ENCODE data around the gene SDF2. TPM values are rescaled to one million over a fixed set of nuclear protein-coding genes. Genes with fewer than 3 reads are reported as not detected.

SDF2 gene
- total RNA-seq, 1 experiment from 2014 or later: 72.1 TPM

DNA sequence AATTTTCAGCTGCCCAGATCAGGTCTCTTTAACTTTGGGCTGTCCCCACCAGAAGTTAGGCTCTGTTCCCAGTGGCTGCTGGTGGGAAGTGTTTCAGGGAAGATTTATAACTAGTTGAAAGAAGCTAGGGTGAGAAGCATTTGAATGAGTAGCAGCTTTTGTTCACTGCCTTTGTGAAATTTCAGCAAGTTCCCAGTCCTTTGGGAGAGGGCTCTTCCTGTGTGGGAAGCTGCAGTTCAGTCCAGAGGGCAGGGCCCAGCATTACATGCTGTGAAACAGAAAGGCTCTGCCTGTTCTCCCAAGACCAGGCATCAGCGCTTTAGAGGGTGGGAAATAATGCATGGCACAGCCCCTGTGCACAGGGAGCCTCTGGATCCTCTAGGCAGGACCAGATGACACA, 32.2 kb upstream of the SDF2 start:
- Histone ChIP-seq H3K4me3 (ENCODE audit: low read depth in 2 of 2, low read length in 2 of 2) (no peak overlapping the region), H3K27me3 (ENCODE audit: control insufficient read depth, insufficient read depth, low read length) (no peaks in the 10 kb centered on the region), H3K36me3 (ENCODE audit: control insufficient read depth, insufficient read depth, low read length) (peaks cover 33% of the 10 kb centered on the region), H3K27ac (ENCODE audit: low read length) (no peak overlapping the region), H3K9me3 (ENCODE audit: control insufficient read depth, insufficient read depth, low read depth, low read length) (no peaks in the 10 kb centered on the region), H3K4me1 (ENCODE audit: control insufficient read depth, insufficient read depth, low read length) (no peaks in the 10 kb centered on the region)
- ATAC-seq (no peak), DNase-seq (ENCODE audit: low read depth, low spot score) (no peak)
- in situ Hi-C loops (cut with HindIII; ENCODE audit: low pct_unique_long_range_greater_than_20kb, low sequenced_read_pairs) (no loop called here), intact Hi-C loops (cut with micrococcal nuclease; ENCODE audit: unreplicated experiment) (no loop called here)
- ChIA-PET CTCF (no interaction called here), POLR2A (no interaction called here)
- TF ChIP-seq TCF7L2 (IDR thresholded peaks at IDR 0.05; ENCODE audit: low read depth, low read length): no peak
- TF ChIP-seq SIN3A (IDR thresholded peaks at IDR 0.05; ENCODE audit: borderline replicate concordance, insufficient read depth, low read depth, low read length): no peak
- no TSS peak for BruUV-seq (replicated peaks)

DNA sequence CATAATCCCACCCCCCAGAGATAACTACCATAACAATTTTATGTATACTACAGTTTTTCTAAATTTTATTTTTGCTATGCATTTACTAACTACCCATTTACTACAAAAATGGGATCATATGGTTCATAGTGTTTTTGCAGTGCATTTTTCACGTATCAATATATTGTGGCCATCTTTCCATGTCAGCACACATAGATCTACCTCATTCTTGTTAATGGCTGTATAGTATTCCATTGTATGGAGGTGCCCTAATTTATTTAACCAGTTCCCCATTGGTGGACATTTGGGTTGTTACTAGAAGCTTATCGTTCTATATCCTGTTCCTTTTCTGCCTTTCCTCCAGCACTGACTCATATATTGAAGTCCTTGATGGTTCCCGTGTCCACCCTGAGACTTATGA, 27.3 kb upstream of the SDF2 start:
- H3K4me3 ChIP-seq (ENCODE audit: low read depth in 2 of 2, low read length in 2 of 2): no peak overlapping the region
- ATAC-seq (no peak), DNase-seq (ENCODE audit: low read depth, low spot score) (no peak)
- ChIA-PET POLR2A (no interaction called here), CTCF (no interaction called here)
- intact Hi-C loops (cut with micrococcal nuclease; ENCODE audit: unreplicated experiment): no loop called here
- H3K4me1 ChIP-seq (ENCODE audit: control insufficient read depth, insufficient read depth, low read length): no peaks in the 10 kb centered on the region
- BruUV-seq (replicated peaks): no TSS peak
- H3K36me3 ChIP-seq (ENCODE audit: control insufficient read depth, insufficient read depth, low read length): peaks cover 44% of the 10 kb centered on the region
- in situ Hi-C loops (cut with HindIII; ENCODE audit: low pct_unique_long_range_greater_than_20kb, low sequenced_read_pairs): no loop called here
- no peaks in the 10 kb centered on the region for H3K9me3 ChIP-seq (ENCODE audit: control insufficient read depth, insufficient read depth, low read depth, low read length)
- H3K27ac ChIP-seq (ENCODE audit: low read length): no peak overlapping the region
- H3K27me3 ChIP-seq (ENCODE audit: control insufficient read depth, insufficient read depth, low read length): no peaks in the 10 kb centered on the region
- TF ChIP-seq POLR2AphosphoS5 (IDR thresholded peaks at IDR 0.05; ENCODE audit: low read depth, low read length) (no peak), TCF7L2 (IDR thresholded peaks at IDR 0.05; ENCODE audit: low read depth, low read length) (no peak), SIN3A (IDR thresholded peaks at IDR 0.05; ENCODE audit: borderline replicate concordance, insufficient read depth, low read depth, low read length) (no peak)
- TF ChIP-seq, protein P1, sequence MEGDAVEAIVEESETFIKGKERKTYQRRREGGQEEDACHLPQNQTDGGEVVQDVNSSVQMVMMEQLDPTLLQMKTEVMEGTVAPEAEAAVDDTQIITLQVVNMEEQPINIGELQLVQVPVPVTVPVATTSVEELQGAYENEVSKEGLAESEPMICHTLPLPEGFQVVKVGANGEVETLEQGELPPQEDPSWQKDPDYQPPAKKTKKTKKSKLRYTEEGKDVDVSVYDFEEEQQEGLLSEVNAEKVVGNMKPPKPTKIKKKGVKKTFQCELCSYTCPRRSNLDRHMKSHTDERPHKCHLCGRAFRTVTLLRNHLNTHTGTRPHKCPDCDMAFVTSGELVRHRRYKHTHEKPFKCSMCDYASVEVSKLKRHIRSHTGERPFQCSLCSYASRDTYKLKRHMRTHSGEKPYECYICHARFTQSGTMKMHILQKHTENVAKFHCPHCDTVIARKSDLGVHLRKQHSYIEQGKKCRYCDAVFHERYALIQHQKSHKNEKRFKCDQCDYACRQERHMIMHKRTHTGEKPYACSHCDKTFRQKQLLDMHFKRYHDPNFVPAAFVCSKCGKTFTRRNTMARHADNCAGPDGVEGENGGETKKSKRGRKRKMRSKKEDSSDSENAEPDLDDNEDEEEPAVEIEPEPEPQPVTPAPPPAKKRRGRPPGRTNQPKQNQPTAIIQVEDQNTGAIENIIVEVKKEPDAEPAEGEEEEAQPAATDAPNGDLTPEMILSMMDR (IDR thresholded peaks at IDR 0.05): no peak
- TF ChIP-seq, protein P2, sequence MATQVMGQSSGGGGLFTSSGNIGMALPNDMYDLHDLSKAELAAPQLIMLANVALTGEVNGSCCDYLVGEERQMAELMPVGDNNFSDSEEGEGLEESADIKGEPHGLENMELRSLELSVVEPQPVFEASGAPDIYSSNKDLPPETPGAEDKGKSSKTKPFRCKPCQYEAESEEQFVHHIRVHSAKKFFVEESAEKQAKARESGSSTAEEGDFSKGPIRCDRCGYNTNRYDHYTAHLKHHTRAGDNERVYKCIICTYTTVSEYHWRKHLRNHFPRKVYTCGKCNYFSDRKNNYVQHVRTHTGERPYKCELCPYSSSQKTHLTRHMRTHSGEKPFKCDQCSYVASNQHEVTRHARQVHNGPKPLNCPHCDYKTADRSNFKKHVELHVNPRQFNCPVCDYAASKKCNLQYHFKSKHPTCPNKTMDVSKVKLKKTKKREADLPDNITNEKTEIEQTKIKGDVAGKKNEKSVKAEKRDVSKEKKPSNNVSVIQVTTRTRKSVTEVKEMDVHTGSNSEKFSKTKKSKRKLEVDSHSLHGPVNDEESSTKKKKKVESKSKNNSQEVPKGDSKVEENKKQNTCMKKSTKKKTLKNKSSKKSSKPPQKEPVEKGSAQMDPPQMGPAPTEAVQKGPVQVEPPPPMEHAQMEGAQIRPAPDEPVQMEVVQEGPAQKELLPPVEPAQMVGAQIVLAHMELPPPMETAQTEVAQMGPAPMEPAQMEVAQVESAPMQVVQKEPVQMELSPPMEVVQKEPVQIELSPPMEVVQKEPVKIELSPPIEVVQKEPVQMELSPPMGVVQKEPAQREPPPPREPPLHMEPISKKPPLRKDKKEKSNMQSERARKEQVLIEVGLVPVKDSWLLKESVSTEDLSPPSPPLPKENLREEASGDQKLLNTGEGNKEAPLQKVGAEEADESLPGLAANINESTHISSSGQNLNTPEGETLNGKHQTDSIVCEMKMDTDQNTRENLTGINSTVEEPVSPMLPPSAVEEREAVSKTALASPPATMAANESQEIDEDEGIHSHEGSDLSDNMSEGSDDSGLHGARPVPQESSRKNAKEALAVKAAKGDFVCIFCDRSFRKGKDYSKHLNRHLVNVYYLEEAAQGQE (IDR thresholded peaks at IDR 0.05; ENCODE audit: insufficient read depth in 1 of 2, low read depth in 2 of 2, low read length in 1 of 2): no peak

DNA sequence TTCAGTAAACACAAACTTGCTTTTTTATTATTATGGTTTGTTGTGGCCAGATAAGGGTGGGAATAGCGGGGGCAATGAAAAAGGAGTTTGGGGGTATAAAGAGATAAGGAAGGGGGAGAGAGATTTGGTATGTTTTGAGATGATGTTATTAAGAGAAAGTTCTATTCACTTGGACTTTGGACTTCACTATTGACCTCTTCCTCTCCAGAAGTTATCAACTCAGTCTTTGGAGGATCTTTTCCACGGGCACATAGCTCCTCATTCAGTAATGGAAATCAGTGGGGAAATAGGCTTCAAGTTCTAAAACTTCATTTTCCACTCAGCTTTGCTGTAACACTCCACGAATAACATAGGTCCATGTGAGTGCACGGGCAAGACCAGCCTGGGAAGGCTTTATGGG, 26.8 kb upstream of the SDF2 start:
- POLR2A ChIA-PET: no interaction called here
- TSS peak; percentile 43 for BruUV-seq (replicated peaks)
- H3K36me3 ChIP-seq (ENCODE audit: control insufficient read depth, insufficient read depth, low read length): peaks cover 46% of the 10 kb centered on the region
- CTCF ChIA-PET: no interaction called here
- H3K9me3 ChIP-seq (ENCODE audit: control insufficient read depth, insufficient read depth, low read depth, low read length): no peaks in the 10 kb centered on the region
- H3K4me3 ChIP-seq (ENCODE audit: low read depth in 2 of 2, low read length in 2 of 2): no peak overlapping the region
- ATAC-seq: no peak
- TF ChIP-seq TCF7L2 (IDR thresholded peaks at IDR 0.05; ENCODE audit: low read depth, low read length) (no peak), POLR2AphosphoS5 (IDR thresholded peaks at IDR 0.05; ENCODE audit: low read depth, low read length) (no peak), SIN3A (IDR thresholded peaks at IDR 0.05; ENCODE audit: borderline replicate concordance, insufficient read depth, low read depth, low read length) (no peak)
- TF ChIP-seq, protein P1 (IDR thresholded peaks at IDR 0.05): no peak
- TF ChIP-seq, protein P2 (IDR thresholded peaks at IDR 0.05; ENCODE audit: insufficient read depth in 1 of 2, low read depth in 2 of 2, low read length in 1 of 2): no peak
- H3K27ac ChIP-seq (ENCODE audit: low read length): no peak overlapping the region
- in situ Hi-C loops (cut with HindIII; ENCODE audit: low pct_unique_long_range_greater_than_20kb, low sequenced_read_pairs): no loop called here
- intact Hi-C loops (cut with micrococcal nuclease; ENCODE audit: unreplicated experiment): no loop called here
- no peaks in the 10 kb centered on the region for H3K27me3 ChIP-seq (ENCODE audit: control insufficient read depth, insufficient read depth, low read length)
- no peak for DNase-seq (ENCODE audit: low read depth, low spot score)
- no peaks in the 10 kb centered on the region for H3K4me1 ChIP-seq (ENCODE audit: control insufficient read depth, insufficient read depth, low read length)
